EH (cell line): ENCODE measurements around the gene RADX.
"Not testable (repeated sequence)": the region's sequence is repeated elsewhere in the genome, so short reads cannot be mapped to it uniquely, and the experiment has no call there.

Experiments used
- DNase-seq: peaks from one replicate; pipeline ENCODE4 v3.0.0-alpha.2; 2015; ENCODE audit warnings: low read depth

Gene RADX

GRCh38 chrX:106611679-106612392, at the start of gene RADX:
TSS of gene RADX (plus strand) at chrX:106611978. CDS start at chrX:106612081, 103 bp downstream.
- peak; percentile 59 for DNase-seq

- no peak for DNase-seq
Measured at GRCh38 chrX:106564986-106565385, 46.8 kb upstream of the RADX start.

GRCh38 chrX:106566362-106566761, 45.4 kb upstream of the RADX start:
- no peak for DNase-seq

GRCh38 chrX:106581856-106582255, 29.9 kb upstream of the RADX start:
- no peak for DNase-seq

- no peak for DNase-seq
Measured at GRCh38 chrX:106585478-106585877, 26.3 kb upstream of the RADX start.

- DNase-seq, result no peak
Measured at GRCh38 chrX:106588801-106589200, 23.0 kb upstream of the RADX start.

GRCh38 chrX:106599411-106599810, 12.4 kb upstream of the RADX start:
- DNase-seq, result no peak

- DNase-seq, result no peak
Measured at GRCh38 chrX:106606571-106606970, 5.2 kb upstream of the RADX start.

- DNase-seq, result no peak
Measured at GRCh38 chrX:106608016-106608415, 3.8 kb upstream of the RADX start.

- DNase-seq, result no peak
Measured at GRCh38 chrX:106611317-106611678, 480 bp upstream of the RADX start.

GRCh38 chrX:106612393-106612763, 600 bp downstream of the RADX start:
- no peak for DNase-seq

- DNase-seq, result no peak
Measured at GRCh38 chrX:106613277-106613676, 1.5 kb downstream of the RADX start.

- DNase-seq, result no peak
Measured at GRCh38 chrX:106615041-106615440, 3.3 kb downstream of the RADX start.

GRCh38 chrX:106619797-106620196, 8.0 kb downstream of the RADX start:
- no peak for DNase-seq

- DNase-seq, result no peak
Measured at GRCh38 chrX:106621836-106622235, 10.1 kb downstream of the RADX start.

- DNase-seq, result no peak
Measured at GRCh38 chrX:106626789-106627188, 15.0 kb downstream of the RADX start.

- no peak for DNase-seq
Measured at GRCh38 chrX:106631615-106632014, 19.8 kb downstream of the RADX start.

GRCh38 chrX:106649523-106650428, 38.0 kb downstream of the RADX start:
- DNase-seq, result no peak

GRCh38 chrX:106653625-106654024, 41.8 kb downstream of the RADX start:
- not testable (repeated sequence) for DNase-seq

GRCh38 chrX:106670631-106671030, 58.9 kb downstream of the RADX start:
- peak; percentile 0 for DNase-seq

GRCh38 chrX:106672527-106672926, 60.7 kb downstream of the RADX start:
- no peak for DNase-seq

GRCh38 chrX:106680716-106681115, 68.9 kb downstream of the RADX start:
- DNase-seq, result no peak

GRCh38 chrX:106684207-106684606, 72.4 kb downstream of the RADX start:
- DNase-seq, result no peak
